HUDEP-2 (cell line): ENCODE results near the gene ITIH3.

Experiments used
- DNase-seq, 76 experiments: peaks; one replicate each; lab custom pipeline; 2025; ENCODE audit not compliant: unreplicated experiment in 76 of 76; lab: John Stamatoyannopoulos, UW

ITIH3 gene

GRCh38 chr3:52820736-52821135 is 26.1 kb downstream of the ITIH3 start:
- peak in 25 of 76 experiments; percentile 1 to 35 (median 10) for DNase-seq

GRCh38 chr3:52822363-52822762 is 27.8 kb downstream of the ITIH3 start:
- no peak for DNase-seq

GRCh38 chr3:52824037-52824436 is 29.4 kb downstream of the ITIH3 start:
- DNase-seq, result no peak

- no peak for DNase-seq
Observed at GRCh38 chr3:52827441-52827840, 32.8 kb downstream of the ITIH3 start.

- no peak for DNase-seq
Observed at GRCh38 chr3:52827866-52828376, 33.3 kb downstream of the ITIH3 start.

GRCh38 chr3:52829482-52829881 is 34.9 kb downstream of the ITIH3 start:
- DNase-seq, result no peak

- DNase-seq, result no peak
Observed at GRCh38 chr3:52829906-52830463, 35.4 kb downstream of the ITIH3 start.

GRCh38 chr3:52830535-52831258 is 36.1 kb downstream of the ITIH3 start, which contains the start of gene ITIH4:
Gene ITIH4, minus strand, starts transcription at chr3:52830672. Its CDS starts 30 bp downstream, at chr3:52830642.
- no peak for DNase-seq

GRCh38 chr3:52831500-52832301 is 37.1 kb downstream of the ITIH3 start:
- peak in 6 of 76 experiments; percentile 7 to 41 (median 13) for DNase-seq

- DNase-seq, result no peak
Observed at GRCh38 chr3:52833202-52833601, 38.6 kb downstream of the ITIH3 start.

GRCh38 chr3:52834871-52835501 is 40.4 kb downstream of the ITIH3 start, which contains the start of gene MUSTN1:
Gene MUSTN1, minus strand, starts transcription at chr3:52835019. Its CDS starts 71 bp downstream, at chr3:52834948.
- DNase-seq, result no peak

- no peak for DNase-seq
Observed at GRCh38 chr3:52835766-52836470, 41.3 kb downstream of the ITIH3 start.

- DNase-seq, result no peak
Observed at GRCh38 chr3:52836471-52836845, 41.9 kb downstream of the ITIH3 start.

GRCh38 chr3:52836986-52837385 is 42.4 kb downstream of the ITIH3 start:
- no peak for DNase-seq

GRCh38 chr3:52838561-52839267 is 44.1 kb downstream of the ITIH3 start:
- DNase-seq, result no peak

GRCh38 chr3:52839268-52839575 is 44.6 kb downstream of the ITIH3 start:
- no peak for DNase-seq

- no peak for DNase-seq
Observed at GRCh38 chr3:52839892-52840545, 45.4 kb downstream of the ITIH3 start.

- no peak for DNase-seq
Observed at GRCh38 chr3:52841211-52841980, 46.8 kb downstream of the ITIH3 start.

GRCh38 chr3:52841981-52842340 is 47.4 kb downstream of the ITIH3 start:
- no peak for DNase-seq
